ENCODE data around the gene USP15.

DNA sequence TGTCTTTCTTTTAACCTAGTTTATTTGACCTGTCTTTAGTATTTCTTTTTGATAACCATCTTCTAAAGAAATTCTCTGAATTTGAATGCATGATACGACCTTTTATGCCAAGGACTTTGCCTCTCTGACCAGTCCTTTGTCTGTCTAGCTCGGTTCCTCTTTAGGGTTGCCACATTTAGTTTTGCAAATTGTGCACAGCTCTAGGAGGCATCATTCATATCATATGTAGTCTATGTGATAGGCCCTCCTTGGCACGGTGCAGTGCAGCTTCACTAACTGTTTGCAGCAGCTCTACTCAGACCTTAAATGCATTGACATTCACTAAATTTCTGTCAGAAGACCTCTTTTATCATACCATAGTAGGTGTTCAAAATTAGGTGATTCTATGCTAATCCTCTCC lies 75.6 kb downstream of the USP15 start:
- TF ChIP-seq, protein P1, sequence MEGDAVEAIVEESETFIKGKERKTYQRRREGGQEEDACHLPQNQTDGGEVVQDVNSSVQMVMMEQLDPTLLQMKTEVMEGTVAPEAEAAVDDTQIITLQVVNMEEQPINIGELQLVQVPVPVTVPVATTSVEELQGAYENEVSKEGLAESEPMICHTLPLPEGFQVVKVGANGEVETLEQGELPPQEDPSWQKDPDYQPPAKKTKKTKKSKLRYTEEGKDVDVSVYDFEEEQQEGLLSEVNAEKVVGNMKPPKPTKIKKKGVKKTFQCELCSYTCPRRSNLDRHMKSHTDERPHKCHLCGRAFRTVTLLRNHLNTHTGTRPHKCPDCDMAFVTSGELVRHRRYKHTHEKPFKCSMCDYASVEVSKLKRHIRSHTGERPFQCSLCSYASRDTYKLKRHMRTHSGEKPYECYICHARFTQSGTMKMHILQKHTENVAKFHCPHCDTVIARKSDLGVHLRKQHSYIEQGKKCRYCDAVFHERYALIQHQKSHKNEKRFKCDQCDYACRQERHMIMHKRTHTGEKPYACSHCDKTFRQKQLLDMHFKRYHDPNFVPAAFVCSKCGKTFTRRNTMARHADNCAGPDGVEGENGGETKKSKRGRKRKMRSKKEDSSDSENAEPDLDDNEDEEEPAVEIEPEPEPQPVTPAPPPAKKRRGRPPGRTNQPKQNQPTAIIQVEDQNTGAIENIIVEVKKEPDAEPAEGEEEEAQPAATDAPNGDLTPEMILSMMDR (IDR thresholded peaks at IDR 0.05) = no peak
- TF ChIP-seq POLR2AphosphoS5 (IDR thresholded peaks at IDR 0.05; ENCODE audit: insufficient read depth in 1 of 2, low read depth in 1 of 2) (no peak), POLR2A (IDR thresholded peaks at IDR 0.05) (no peak)

Data from vagina (tissue), 2 donors.